ENCODE data around the gene BRS3.
"Not testable (repeated sequence)": the region's sequence is repeated elsewhere in the genome, so short reads cannot be mapped to it uniquely, and the experiment has no call there.

BRS3 gene

GRCh38 chrX:136487647-136488046 is at the start of gene BRS3:
Gene BRS3 (plus strand): TSS chrX:136487947. CDS start chrX:136488115, 168 bp downstream.
- DNase-seq: no peak

GRCh38 chrX:136438192-136438591 is 49.6 kb upstream of the BRS3 start:
- no peak for DNase-seq

- not testable (repeated sequence) for DNase-seq
Measured at GRCh38 chrX:136445674-136446073, 42.1 kb upstream of the BRS3 start.

GRCh38 chrX:136446208-136446607 is 41.5 kb upstream of the BRS3 start:
- DNase-seq: no peak

- no peak for DNase-seq
Measured at GRCh38 chrX:136447308-136447707, 40.4 kb upstream of the BRS3 start.

GRCh38 chrX:136447968-136448367 is 39.8 kb upstream of the BRS3 start:
- no peak for DNase-seq

GRCh38 chrX:136450050-136450830 is 37.5 kb upstream of the BRS3 start:
- no peak for DNase-seq

GRCh38 chrX:136452614-136453013 is 35.1 kb upstream of the BRS3 start:
- no peak for DNase-seq

- no peak for DNase-seq
Measured at GRCh38 chrX:136453114-136453513, 34.6 kb upstream of the BRS3 start.

- no peak for DNase-seq
Measured at GRCh38 chrX:136453771-136454170, 34.0 kb upstream of the BRS3 start.

- DNase-seq: no peak
Measured at GRCh38 chrX:136456133-136456532, 31.6 kb upstream of the BRS3 start.

- DNase-seq: no peak
Measured at GRCh38 chrX:136457303-136457917, 30.3 kb upstream of the BRS3 start.

GRCh38 chrX:136464589-136464988 is 23.2 kb upstream of the BRS3 start:
- DNase-seq: no peak

- DNase-seq: no peak
Measured at GRCh38 chrX:136467303-136467702, 20.4 kb upstream of the BRS3 start.

- no peak for DNase-seq
Measured at GRCh38 chrX:136468391-136469103, 19.2 kb upstream of the BRS3 start.

GRCh38 chrX:136473663-136474062 is 14.1 kb upstream of the BRS3 start:
- DNase-seq: no peak

- no peak for DNase-seq
Measured at GRCh38 chrX:136475236-136475635, 12.5 kb upstream of the BRS3 start.

- no peak for DNase-seq
Measured at GRCh38 chrX:136476501-136476900, 11.2 kb upstream of the BRS3 start.

GRCh38 chrX:136477026-136477425 is 10.7 kb upstream of the BRS3 start:
- no peak for DNase-seq

GRCh38 chrX:136480383-136480782 is 7.4 kb upstream of the BRS3 start:
- DNase-seq: no peak

- DNase-seq: no peak
Measured at GRCh38 chrX:136488706-136489105, 959 bp downstream of the BRS3 start.

GRCh38 chrX:136491832-136492231 is 4.1 kb downstream of the BRS3 start:
- DNase-seq: no peak

GRCh38 chrX:136493011-136493410 is 5.3 kb downstream of the BRS3 start:
- no peak for DNase-seq

GRCh38 chrX:136495043-136495442 is 7.3 kb downstream of the BRS3 start:
- no peak for DNase-seq
